NCI-H69 (cell line): ENCODE results near the gene RELB.

Experiments
- DNase-seq: peaks from one replicate; lab custom pipeline; 2025; lab: John Stamatoyannopoulos, UW

The RELB gene

GRCh38 chr19:45023048-45023447, 21.8 kb downstream of the RELB start:
- no peak for DNase-seq

GRCh38 chr19:45025264-45025663, 24.0 kb downstream of the RELB start:
- no peak for DNase-seq

- DNase-seq, result peak; percentile 23
Measured at GRCh38 chr19:45027371-45027770, 26.1 kb downstream of the RELB start.

GRCh38 chr19:45030825-45031224, 29.6 kb downstream of the RELB start:
- no peak for DNase-seq

- no peak for DNase-seq
Measured at GRCh38 chr19:45032421-45032820, 31.2 kb downstream of the RELB start.

- DNase-seq, result no peak
Measured at GRCh38 chr19:45035755-45036154, 34.5 kb downstream of the RELB start.

GRCh38 chr19:45037393-45038169, 36.3 kb downstream of the RELB start:
- no peak for DNase-seq

GRCh38 chr19:45038931-45039893, 37.9 kb downstream of the RELB start, which contains the start of gene CLASRP:
CLASRP (plus strand) TSS chr19:45039045; CDS start chr19:45040213, 1,168 bp downstream.
- peak; percentile 94 for DNase-seq

GRCh38 chr19:45040059-45040771, 39.0 kb downstream of the RELB start:
- no peak for DNase-seq

GRCh38 chr19:45041125-45041524, 39.9 kb downstream of the RELB start:
- DNase-seq, result no peak

GRCh38 chr19:45045671-45046353, 44.5 kb downstream of the RELB start:
- DNase-seq, result no peak

GRCh38 chr19:45046355-45046754, 45.1 kb downstream of the RELB start:
- DNase-seq, result no peak

- no peak for DNase-seq
Measured at GRCh38 chr19:45047188-45047797, 46.0 kb downstream of the RELB start.

- no peak for DNase-seq
Measured at GRCh38 chr19:45049073-45049736, 47.9 kb downstream of the RELB start.

GRCh38 chr19:45050036-45050435, 48.8 kb downstream of the RELB start:
- no peak for DNase-seq

GRCh38 chr19:45051929-45052579, 50.8 kb downstream of the RELB start:
- no peak for DNase-seq

- DNase-seq, result no peak
Measured at GRCh38 chr19:45056831-45057230, 55.6 kb downstream of the RELB start.

- DNase-seq, result no peak
Measured at GRCh38 chr19:45057444-45057843, 56.2 kb downstream of the RELB start.

- no peak for DNase-seq
Measured at GRCh38 chr19:45058622-45059159, 57.4 kb downstream of the RELB start.
